ENCODE measurements around the gene PHB1.
"Not testable (repeated sequence)": the region's sequence is repeated elsewhere in the genome, so short reads cannot be mapped to it uniquely, and the experiment has no call there.

PHB1 gene

DNA sequence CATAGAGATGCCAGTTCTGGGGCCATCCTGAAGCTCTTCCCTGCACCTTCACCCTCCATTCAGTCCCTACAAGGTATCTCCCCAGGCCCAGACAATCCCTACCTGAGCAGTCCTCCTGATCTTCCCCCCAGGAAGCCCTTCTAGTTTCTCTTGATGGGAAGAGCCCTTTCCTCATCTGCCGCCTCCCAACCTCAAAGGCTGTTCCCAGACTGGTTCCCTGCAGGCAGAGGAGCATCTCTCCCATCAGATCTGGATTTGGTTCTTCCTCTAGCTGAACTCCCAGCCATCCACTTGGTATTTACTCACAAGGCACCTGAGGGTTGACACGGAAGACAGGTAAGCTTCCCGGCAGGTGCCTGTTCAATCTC, 24.6 kb upstream of the PHB1 start:
- no peak for DNase-seq

DNA sequence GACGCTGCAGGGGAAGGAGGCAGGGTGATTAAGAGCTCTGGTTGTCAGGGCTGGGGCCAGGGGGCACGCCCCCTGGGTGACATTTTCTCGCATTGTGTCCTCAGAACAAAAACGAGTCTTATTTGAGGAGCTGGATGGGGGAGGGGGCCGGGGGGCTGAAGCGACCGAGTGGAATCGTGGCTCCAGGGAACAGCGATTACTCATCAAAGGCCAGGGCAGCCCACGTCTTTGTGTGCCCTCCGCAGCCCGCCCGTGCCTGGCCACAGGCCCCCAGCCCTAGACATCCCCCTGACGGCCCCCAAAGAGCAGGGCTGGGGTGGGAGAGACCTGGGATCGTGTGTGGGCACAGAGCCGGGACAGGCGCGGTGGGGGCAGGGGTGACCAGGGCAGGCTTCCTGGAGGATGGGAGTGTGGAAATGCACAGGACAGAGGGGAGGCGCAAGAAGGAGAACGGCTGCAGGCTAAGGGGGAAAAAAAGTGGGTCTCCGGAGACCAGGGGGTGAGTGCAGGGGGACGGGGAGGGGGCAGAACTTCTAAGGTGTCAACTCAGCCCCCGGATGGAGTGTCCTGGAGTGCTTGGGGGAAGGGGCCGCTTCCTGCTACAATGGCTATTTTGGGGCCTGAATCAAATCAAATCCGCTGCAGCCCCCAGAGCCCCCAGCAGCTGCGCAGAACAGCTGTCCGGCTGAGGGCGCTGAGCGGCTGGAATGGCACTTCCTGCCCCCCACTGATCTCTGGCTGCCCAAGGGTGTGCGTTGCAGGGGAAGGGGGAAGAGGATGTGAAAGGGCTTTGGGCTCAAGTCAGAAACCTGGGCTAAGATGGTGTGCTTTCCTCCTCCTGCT, 24.0 kb upstream of the PHB1 start:
- DNase-seq, result no peak

DNA sequence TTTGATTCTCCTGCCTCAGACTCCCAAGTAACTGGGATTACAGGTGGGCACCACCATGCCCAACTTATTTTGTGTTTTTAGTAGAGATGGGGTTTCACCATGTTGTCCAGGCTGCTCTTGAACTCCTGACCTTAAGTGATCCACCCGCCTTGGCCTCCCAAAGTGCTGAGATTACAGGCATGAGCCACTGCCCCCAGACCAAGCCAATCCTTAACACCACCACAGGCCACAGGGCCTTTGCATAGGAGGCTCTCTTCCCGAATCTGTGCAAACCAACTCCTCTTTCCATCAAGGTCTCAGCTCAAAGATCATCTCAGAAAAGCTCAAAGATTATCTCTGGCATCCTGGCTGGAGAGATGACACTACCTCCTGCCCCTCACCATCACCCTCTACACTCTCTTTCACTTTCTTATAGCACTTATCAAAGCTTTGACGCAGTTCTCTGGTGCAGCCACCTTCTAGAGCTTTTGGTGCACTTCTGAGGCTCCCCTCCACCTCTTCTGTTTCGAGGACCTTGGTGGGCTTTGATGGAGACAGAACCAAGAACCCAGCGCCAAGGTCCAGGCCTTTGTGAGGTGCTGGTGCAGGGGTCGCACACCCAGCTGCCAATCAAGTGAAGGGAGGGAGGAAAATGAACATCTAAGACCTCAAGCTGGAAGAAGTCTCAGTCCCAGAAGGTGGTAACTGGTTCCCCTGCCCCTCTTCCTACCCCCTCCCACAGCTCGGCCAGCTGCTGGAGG, 23.2 kb upstream of the PHB1 start:
- DNase-seq, result no peak

- no peak for DNase-seq
Measured at GRCh38 chr17:49436174-49436573, 21.5 kb upstream of the PHB1 start.

GRCh38 chr17:49435671-49436029, 21.0 kb upstream of the PHB1 start:
- DNase-seq, result no peak

GRCh38 chr17:49434821-49435670, 20.4 kb upstream of the PHB1 start:
- DNase-seq, result peak; percentile 23

- no peak for DNase-seq
Measured at GRCh38 chr17:49433000-49433694, 18.5 kb upstream of the PHB1 start.

DNA sequence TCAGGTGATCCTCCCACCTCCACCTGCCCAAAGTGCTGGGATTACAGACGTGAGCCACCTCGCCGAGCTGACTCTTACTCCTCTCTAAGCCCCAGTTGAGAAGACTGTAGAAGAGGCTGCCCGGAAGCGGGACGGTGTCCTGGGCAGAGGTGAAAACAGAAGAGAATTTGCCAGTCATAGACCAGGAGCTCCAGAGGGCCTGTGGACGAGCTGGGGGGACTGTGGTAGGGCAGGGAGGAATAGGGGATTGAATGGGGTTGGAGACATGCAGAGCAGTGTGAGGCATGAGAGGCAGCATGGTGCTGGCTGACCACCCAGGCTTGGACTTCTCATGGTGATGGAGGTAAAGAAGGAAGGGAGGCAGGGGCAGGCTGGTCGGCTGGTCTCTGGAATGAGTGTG, 17.1 kb upstream of the PHB1 start:
- no peak for DNase-seq

DNA sequence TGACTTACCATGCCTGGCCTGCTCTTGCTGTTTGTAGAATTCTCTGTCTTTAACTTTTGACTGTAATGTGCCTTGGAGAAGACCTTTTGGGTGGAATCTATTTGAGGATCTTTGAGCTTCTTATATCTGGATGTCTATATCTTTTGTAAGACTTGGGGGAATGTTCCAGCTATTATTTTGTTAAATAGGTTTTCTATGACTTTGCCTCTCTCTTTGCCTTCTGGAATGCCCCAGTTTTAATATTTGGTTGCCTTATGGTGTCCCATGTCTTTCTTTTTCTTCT, 10.3 kb upstream of the PHB1 start:
- DNase-seq, result no peak

- not testable (repeated sequence) for DNase-seq
Measured at GRCh38 chr17:49424276-49425003, 9.8 kb upstream of the PHB1 start.

DNA sequence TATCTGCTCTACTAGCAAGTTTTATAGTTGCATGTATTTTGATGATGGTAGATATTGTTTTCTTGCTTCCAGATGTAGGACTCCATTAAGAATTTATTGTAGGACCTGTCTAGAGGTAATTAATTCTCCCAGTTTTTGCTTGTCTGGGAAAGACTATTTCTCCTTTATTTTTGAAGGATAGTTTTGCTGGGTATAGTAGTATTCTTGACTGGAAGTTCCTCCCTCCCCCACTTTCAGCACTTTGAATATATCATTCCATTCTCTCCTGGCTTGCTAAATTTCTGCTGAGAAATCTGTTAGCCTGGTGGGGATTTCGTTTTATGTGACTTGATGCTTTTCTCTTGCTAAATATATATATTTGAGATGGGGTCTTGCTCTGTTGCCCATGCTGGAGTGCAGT, 8.0 kb upstream of the PHB1 start:
- no peak for DNase-seq

GRCh38 chr17:49419761-49420160, 5.1 kb upstream of the PHB1 start:
- not testable (repeated sequence) for DNase-seq

DNA sequence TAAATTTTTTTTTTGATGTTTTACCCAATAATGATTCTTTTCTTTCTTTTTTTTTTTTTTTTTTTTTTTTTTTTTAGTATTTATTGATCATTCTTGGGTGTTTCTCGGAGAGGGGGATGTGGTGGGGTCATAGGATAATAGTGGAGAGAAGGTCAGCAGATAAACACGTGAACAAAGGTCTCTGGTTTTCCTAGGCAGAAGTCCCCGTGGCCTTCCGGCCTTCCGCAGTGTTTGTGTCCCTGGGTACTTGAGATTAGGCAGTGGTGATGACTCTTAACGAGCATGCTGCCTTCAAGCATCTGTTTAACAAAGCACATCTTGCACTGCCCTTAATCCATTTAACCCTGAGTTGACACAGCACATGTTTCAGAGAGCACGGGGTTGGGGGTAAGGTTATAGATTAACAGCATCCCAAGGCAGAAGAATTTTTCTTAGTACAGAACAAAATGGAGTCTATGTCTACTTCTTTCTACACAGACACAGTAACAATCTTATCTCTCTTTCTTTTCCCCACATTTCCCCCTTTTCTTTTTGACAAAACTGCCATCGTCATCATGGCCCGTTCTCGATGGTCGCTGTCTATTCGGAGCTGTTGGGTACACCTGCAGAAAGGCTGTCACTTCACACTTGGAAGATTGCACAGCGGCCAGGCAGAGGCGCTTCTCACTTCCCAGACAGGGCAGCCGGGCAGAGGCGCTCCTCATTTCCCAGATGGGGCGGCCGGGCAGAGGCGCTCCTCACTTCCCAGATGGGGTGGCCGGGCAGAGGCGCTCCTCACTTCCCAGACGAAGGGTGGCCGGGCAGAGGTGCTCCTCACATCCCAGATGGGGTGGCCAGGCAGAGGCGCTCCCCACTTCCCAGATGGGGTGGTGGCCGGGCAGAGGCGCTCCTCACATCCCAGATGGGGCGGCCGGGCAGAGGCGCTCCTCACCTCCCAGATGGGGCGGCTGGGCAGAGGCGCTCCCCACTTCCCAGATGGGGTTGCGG, 4.4 kb upstream of the PHB1 start:
- not testable (repeated sequence) for DNase-seq

GRCh38 chr17:49414271-49414621, 436 bp downstream of the PHB1 start:
- no peak for DNase-seq

DNA sequence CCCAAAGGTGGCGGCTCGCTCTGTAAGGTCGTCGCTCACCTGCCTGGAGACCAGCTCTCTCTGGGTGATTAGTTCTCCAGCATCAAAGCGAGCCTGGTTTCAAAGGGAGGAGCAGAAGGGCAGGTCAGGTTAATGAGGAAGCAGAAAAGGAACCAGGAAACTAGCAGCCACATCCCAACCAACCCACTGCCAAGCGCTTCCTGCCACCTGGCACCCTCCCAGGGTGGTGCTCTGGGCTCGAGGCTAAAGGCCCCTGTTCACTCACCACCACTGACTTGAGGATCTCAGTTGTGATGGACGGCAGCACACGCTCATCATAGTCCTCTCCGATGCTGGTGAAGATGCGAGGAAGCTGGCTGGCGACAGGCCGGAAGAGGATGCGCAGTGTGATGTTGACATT, 5.6 kb downstream of the PHB1 start:
- DNase-seq, result no peak

DNA sequence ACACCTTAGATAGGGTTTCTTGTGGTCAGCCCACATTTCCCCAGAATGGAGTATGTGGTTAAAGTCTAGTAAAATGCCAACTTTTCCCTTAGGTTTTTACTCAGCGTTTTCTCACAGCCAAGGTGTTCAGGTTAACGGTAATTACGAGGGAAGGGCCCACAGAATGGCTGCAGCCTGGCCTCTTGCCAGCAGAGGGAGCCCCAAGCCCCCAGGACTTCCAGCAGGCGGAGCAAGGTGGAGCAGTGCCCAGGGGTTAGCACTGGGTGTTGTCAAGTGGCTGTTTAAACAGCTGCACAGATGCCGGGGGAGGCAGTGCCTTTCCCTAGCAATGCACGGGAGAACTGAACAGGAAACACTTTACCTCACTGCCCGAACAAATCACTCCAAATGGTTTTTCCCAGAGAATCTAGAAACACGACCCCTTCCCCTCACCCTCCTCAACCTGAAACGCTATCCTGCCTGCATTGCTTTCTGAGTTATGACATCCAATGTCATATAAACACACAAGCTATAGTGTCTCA, 6.6 kb downstream of the PHB1 start:
- DNase-seq, result peak; percentile 85

- DNase-seq, result no peak
Measured at GRCh38 chr17:49407086-49407485, 7.6 kb downstream of the PHB1 start.

- DNase-seq, result no peak
Measured at GRCh38 chr17:49406421-49407061, 8.1 kb downstream of the PHB1 start.

DNA sequence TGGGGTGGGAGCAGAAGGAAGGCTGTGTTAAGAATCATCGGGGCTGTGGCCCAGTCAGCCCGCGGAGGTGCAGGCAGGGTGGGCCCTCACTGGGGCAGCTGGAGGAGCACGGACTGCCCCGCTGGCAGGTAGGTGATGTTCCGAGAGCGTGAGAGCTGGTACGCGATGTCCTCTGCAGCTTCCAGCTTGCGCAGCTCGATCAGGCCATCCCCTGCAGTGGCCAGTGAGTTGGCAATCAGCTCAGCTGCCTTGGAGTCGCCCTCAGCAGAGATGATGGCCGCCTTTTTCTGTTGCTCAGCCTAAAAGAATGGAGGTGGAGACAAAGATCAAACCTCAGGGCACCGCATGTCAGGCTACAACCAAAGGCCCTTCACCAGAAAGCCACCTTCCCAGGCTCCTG, 9.8 kb downstream of the PHB1 start:
- DNase-seq, result no peak

- DNase-seq, result no peak
Measured at GRCh38 chr17:49404361-49404760, 10.3 kb downstream of the PHB1 start.
